Skeletal muscle cell (primary cell): ENCODE data around the gene SERINC1.
A peak's percentile ranks its signal among the peaks of the same experiment; 100 is the strongest.

Experiments
- DNase-seq: peaks from one replicate; pipeline ENCODE4 v3.0.0-alpha.2; 2010; ENCODE audit warnings: low read depth
- H3K4me3 ChIP-seq: 2 replicates; pipeline ENCODE4 v1.5.1; 2011; ENCODE audit warnings: low read depth, mild to moderate bottlenecking, control low read depth, low read length, moderate library complexity

Gene SERINC1

GRCh38 chr6:122449069-122449468, 22.5 kb downstream of the SERINC1 start:
- DNase-seq, result no peak
- H3K4me3 ChIP-seq, result no peak overlapping the region

- DNase-seq, result no peak
- H3K4me3 ChIP-seq, result no peak overlapping the region
Measured at GRCh38 chr6:122445274-122445673, 26.3 kb downstream of the SERINC1 start.

- no peak overlapping the region for H3K4me3 ChIP-seq
- DNase-seq, result no peak
Measured at GRCh38 chr6:122438975-122439374, 32.6 kb downstream of the SERINC1 start.

- DNase-seq, result no peak
- H3K4me3 ChIP-seq, result no peak overlapping the region
Measured at GRCh38 chr6:122432816-122433215, 38.8 kb downstream of the SERINC1 start.

- no peak for DNase-seq
- H3K4me3 ChIP-seq, result no peak overlapping the region
Measured at GRCh38 chr6:122431780-122432179, 39.8 kb downstream of the SERINC1 start.

- DNase-seq, result no peak
- H3K4me3 ChIP-seq, result no peak overlapping the region
Measured at GRCh38 chr6:122429323-122429722, 42.3 kb downstream of the SERINC1 start.

GRCh38 chr6:122428781-122429180, 42.8 kb downstream of the SERINC1 start:
- no peak for DNase-seq
- no peak overlapping the region for H3K4me3 ChIP-seq

GRCh38 chr6:122426597-122426996, 45.0 kb downstream of the SERINC1 start:
- DNase-seq, result no peak
- no peak overlapping the region for H3K4me3 ChIP-seq

GRCh38 chr6:122423734-122424133, 47.9 kb downstream of the SERINC1 start:
- DNase-seq, result no peak
- H3K4me3 ChIP-seq, result no peak overlapping the region

GRCh38 chr6:122422614-122423267, 48.9 kb downstream of the SERINC1 start:
- no peak overlapping the region for H3K4me3 ChIP-seq
- DNase-seq, result no peak

- H3K4me3 ChIP-seq, result no peak overlapping the region
- no peak for DNase-seq
Measured at GRCh38 chr6:122422003-122422402, 49.6 kb downstream of the SERINC1 start.

GRCh38 chr6:122416825-122417224, 54.8 kb downstream of the SERINC1 start:
- H3K4me3 ChIP-seq, result no peak overlapping the region
- no peak for DNase-seq

GRCh38 chr6:122412001-122412400, 59.6 kb downstream of the SERINC1 start:
- DNase-seq, result no peak
- no peak overlapping the region for H3K4me3 ChIP-seq

- no peak for DNase-seq
- H3K4me3 ChIP-seq, result no peak overlapping the region
Measured at GRCh38 chr6:122408702-122409458, 62.7 kb downstream of the SERINC1 start.

- no peak overlapping the region for H3K4me3 ChIP-seq
Measured at GRCh38 chr6:122408240-122408639, 63.4 kb downstream of the SERINC1 start.

GRCh38 chr6:122407712-122408111, 63.9 kb downstream of the SERINC1 start:
- H3K4me3 ChIP-seq, result no peak overlapping the region

More at GRCh38 chr6:122408240-122408639, 63.4 kb downstream of the SERINC1 start:
- DNase-seq, result no peak

GRCh38 chr6:122406187-122406586, 65.4 kb downstream of the SERINC1 start:
- DNase-seq, result no peak
- no peak overlapping the region for H3K4me3 ChIP-seq

More at GRCh38 chr6:122407712-122408111, 63.9 kb downstream of the SERINC1 start:
- DNase-seq, result no peak

- no peak overlapping the region for H3K4me3 ChIP-seq
- no peak for DNase-seq
Measured at GRCh38 chr6:122405417-122405816, 66.2 kb downstream of the SERINC1 start.

GRCh38 chr6:122404444-122404843, 67.2 kb downstream of the SERINC1 start:
- no peak overlapping the region for H3K4me3 ChIP-seq
- no peak for DNase-seq

GRCh38 chr6:122401104-122401503, 70.5 kb downstream of the SERINC1 start:
- DNase-seq, result no peak
- H3K4me3 ChIP-seq, result peak overlapping the region; percentile 99
